DMS114 treated with DMSO at 0.1 percent for 48 hours (cell line): ENCODE results near the gene POTEM.
"Not testable (repeated sequence)": the region's sequence is repeated elsewhere in the genome, so short reads cannot be mapped to it uniquely, and the experiment has no call there.

Experiments
- DNase-seq: peaks from one replicate; lab custom pipeline; 2025; ENCODE audit not compliant: unreplicated experiment; lab: John Stamatoyannopoulos, UW

Gene POTEM

GRCh38 chr14:19036811-19037382 lies 69.7 kb downstream of the POTEM start:
- DNase-seq, result not testable (repeated sequence)

GRCh38 chr14:19038060-19038664 lies 70.9 kb downstream of the POTEM start:
- not testable (repeated sequence) for DNase-seq

GRCh38 chr14:19038785-19039184 lies 71.6 kb downstream of the POTEM start:
- DNase-seq, result not testable (repeated sequence)

GRCh38 chr14:19043384-19043783 lies 76.2 kb downstream of the POTEM start:
- not testable (repeated sequence) for DNase-seq
